HG02943 (cell line): Measurements from ENCODE around the gene VCX2.
"Not testable (repeated sequence)": the region's sequence is repeated elsewhere in the genome, so short reads cannot be mapped to it uniquely, and the experiment has no call there.

Experiments
- ATAC-seq: cut with Tn5 transposase; IDR thresholded peaks from one replicate; pipeline ENCODE4 v1.9.1; 2021; ENCODE audit warnings: mild to moderate bottlenecking, low read depth, moderate library complexity; ENCODE audit not compliant: unreplicated experiment

Gene VCX2

DNA sequence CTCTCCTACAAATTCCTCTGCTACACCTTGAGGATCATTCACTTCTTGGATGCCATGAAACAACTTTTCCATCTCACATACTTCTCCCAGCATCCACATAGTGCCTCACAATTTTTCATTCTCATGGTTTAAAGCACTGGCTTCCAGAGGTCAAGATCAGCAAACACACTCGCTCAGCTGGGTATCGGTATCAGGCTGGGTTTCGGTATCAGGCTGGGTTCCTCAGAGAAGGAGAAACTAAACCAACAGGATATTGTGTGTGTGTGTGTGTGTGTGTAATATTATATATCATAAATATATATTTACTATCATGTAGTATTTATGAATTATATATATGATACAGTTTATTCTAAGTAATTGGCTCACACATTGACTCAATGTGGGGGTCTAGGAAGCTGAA, at the start of gene VCX2:
VCX2 (minus strand) TSS at position 99 of the 400 bp plus-strand sequence. CDS start 624 bp downstream, outside the sequence.
- not testable (repeated sequence) for ATAC-seq

DNA sequence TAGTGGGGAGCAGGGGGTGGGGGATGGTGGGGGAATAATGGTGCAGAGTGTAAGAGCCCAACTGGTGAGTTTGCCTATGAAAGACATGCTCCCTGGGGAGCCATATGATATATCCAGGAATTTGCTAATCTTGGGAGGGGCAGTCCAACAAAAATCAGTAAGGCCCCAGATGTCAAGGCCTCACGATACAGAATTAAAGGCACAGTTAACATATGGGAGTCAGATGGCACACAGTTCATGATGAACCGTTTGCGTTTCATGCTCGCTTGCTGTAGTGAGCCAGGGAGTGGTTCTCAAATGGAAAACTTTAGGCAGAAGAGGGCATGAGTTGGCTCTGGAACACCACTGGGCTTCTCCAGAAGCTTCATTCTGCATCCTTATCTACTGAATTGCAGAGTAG, 33.9 kb upstream of the VCX2 start:
- no peak for ATAC-seq

DNA sequence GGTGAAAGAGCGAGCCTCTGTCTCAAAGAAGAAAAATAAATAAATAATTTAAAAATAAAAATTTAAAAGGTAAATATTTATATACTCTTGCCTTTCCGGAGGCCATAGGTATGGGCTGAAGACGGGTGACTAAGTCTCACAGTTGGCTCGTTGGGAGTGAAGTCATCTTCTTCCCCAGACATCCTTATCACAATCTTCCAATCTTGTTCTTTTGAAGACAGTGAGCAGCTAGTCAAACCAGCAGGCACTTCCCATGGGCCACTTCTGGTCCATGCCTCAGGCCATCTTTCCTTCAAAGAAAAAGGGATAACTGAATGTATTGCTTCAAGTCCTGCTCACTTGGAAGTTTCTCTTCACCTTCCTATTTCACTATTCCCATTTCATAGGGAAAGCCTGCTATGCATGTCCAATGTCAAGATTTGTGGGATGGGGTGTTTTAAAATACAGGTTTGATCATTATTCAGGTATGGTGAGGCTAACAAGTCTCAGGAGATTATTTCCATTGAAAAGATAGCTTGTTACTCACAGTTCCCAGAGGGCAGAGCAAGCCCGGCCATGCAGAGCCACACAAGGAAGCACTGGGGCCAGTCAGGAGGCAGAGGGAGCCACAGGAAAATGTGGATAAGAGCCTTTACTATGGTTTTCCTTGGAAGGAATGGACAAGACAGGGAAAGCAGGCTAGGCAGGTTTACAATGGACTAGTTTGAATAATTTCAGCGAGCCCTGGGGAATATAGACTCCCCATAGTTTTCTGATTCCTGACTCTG, 33.3 kb upstream of the VCX2 start:
- ATAC-seq: no peak

DNA sequence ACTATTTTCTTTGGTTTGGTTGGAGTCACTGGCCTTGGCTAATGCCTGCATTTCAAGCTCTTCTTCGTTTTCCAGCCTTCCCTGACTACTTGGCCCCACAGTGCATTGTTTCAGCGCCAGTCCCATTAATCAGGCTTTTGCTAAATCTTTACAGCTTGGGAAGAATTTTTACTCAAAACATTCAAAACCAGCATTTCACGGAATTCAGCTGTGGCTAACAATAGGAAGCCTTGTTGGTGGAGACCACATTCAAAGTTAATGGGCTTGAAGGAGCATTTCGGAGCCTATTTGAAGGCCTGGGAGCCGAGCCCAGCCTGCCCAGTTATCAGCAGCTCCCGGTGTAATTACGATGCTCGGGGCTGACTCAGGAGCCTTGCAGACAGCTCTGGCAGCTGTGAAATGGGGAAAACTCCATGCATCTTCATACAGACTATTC, 30.8 kb upstream of the VCX2 start:
- no peak for ATAC-seq

DNA sequence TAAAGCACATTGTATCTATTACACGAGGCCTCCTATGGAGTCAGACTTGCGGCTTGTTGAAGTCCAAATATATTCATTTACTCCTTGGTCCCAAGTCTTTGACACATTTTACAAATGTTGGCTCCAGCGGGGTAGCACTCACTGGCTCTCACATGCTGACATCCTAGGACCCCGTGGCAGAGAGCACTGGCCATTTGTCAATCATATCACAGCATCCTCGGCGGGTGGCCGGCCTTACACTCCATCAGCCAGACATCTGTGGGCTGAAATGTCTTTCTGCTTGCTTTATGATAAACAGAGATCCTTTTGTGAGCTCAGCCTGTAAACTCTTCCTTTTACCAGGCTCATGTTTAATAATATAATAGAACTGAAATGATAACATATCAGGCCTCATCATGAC, 25.7 kb upstream of the VCX2 start:
- no peak for ATAC-seq

DNA sequence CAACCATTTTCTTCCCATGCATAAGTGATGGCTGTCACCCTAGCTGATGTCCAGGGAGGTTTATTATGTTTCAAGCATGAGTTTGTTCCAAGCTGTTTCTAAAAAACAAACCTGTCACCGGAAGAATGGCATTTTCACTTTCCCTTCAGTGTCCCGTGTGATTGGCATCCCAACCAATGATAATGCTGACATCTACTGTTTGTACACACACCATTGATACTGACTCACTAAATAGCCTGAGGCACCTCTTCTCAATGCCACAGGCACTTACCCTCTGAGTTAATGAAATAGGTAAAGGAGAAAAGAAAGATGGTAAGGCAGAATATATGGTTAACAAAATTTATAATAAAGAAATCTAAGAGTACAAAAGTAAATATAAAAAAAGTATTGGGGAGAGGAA, 23.1 kb upstream of the VCX2 start:
- ATAC-seq: no peak

DNA sequence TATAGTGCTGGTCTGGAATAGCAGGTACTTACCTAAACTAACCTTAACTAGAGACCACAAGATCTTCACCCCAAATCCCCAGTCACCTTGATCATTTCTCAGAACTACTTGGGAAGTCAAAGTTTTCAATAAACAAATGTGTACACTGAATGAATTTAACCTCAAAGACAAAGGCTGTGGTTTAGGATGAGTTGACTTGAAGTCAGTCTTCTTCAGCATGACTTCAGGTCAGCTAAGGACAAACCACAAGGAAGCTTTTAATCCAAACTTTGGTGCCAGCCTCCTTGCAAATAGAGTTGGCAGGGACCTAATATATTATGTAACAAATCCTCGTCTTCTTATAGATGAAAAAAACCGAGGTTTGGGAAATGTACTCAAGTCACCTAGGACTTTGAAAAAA, 21.2 kb upstream of the VCX2 start:
- ATAC-seq: no peak

DNA sequence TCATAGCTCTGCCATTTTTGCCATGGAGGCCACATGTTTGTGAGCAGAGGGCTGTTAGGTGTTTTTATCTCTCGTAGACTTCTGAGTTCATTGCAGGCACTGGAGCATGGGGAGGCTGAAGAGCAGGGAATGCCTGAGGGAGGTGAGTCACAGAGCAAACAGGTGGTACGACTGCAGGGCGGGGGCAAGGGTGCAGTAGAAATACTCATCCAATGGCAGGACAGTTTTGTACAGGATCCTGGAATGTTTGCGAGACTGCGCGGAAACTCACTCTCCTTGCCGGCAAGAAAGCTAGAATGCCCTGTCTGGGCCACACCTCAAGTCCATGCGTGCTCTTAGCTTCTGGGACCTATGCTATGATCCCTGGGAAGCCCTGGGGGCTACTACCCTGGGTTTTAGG, 20.0 kb upstream of the VCX2 start:
- no peak for ATAC-seq

DNA sequence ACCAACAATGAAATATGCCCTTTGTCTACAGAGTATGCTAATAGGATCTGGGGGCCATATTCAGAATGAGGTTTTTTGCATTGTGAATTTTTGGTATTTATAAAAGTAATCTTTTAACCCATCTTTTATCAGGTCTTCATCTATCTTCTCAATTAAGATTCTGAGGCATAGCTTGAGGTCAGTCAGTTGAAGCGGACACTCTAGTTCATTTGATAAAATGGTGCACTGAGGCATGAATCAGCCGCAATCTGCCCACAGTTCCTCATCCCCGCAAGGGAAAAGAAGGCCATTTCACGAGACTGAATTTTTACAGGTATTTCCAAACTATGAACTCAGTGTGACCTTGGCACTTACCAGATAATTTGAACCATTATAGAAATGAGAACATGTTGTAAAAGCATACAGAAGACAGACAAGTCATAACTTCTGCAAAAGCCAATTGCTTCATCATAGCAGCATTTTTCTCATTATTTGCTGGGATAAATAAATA, 19.3 kb upstream of the VCX2 start:
- ATAC-seq: no peak

DNA sequence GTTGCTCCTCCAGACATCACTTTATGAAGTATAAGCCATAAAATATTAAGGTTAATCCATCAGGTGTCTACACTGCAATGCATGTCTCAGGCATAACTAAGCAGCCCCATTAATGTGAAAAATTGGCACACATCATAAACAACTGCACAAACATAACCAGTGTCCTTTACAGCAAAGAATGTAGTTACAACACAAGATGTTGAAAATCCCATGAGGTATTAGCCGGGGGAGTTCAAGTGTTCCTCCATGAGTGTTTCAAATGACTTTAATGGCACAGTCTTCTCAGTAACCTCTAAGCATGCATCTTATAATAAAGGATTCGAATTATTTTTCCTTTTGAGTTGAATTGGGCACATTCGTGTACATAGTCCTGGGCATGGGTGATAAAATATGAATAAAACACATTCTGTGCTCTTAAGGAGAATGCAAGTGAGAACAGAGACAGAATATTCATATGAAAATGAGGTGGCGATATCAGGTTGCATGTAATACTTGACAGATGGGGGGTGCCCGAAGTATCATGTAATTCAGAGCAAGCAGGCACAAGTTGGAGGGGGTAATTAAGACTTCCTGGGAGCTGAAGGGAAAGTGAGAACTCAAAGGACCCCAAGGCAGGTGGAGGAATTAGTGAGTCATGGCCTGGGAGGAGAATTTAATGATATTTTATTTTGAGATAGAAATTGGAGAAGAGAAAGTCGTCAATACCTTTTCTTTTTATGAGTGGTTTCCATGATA, 18.2 kb upstream of the VCX2 start:
- ATAC-seq: no peak

DNA sequence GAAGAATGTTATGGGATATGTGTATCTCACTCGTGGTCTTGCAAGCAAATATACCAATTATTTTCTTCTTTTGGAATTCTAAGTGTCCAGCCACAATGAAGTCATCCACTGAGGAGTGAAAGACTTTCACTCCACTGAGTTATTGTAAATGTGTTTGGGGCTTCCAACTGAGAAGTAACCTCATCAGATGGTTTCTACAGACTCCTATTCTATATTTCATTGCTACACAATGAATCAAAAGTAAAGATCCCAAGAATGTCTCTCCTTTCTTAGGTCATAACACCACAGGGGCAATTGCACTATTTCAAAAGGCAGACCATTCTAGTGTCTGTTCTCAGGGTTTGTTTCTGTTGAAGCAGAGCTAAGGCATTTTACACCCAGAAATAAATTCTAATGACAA, 12.3 kb upstream of the VCX2 start:
- no peak for ATAC-seq

DNA sequence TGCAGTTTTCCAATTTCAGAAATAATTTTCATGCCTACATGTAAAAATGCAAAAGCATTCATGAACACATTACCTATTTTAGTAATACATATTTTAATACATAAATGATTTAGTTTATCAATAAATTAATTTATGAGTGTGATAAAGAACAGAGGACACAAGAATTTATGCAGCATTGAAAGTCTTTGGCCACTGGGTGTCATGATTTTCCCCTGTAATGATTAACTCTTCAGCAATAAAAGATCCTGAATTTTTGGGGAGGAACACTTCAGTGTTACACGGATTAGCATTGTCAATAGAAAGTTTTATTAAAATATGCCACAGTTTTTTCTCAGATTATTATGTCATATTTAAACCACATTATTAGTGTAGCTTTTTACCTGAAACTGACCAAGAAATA, 8.6 kb upstream of the VCX2 start:
- no peak for ATAC-seq

DNA sequence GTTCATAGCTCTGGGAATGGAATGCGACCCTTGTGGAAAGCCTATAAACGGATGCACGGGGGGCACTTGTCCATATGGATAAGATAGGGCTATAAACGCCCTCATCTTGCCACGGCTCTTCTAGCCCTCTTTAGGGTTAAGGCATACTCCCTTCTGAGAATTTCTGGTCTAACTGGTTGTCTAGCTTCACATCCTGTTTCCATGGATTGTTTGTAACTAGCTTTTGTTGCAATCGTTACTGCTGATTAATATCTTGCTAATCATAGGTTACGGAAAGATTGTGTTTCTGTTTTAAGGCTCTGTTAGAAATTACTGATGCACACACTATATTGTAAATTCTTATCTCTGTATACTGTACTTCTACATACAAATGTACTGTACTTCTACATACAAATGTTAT, 17.1 kb downstream of the VCX2 start:
- not testable (repeated sequence) for ATAC-seq

DNA sequence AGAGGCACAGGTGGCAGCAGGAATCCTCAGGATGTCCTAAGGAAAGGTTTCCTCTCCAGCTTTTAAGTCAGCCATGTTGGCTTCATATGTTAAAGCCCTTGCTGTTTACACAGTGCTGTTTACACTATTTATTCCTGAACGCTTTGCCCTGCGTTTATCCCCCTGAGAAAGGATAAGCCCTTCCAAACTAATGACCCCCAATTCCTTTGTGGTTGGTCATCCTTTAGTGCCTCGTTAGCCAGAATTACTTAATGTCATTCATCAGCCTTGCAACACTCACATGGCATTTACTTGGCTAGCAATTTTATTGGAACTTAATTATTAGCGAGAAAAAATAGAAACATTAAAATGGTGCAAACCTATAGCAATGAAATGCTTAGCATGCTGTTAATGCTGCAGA, 23.8 kb downstream of the VCX2 start:
- ATAC-seq: no peak

DNA sequence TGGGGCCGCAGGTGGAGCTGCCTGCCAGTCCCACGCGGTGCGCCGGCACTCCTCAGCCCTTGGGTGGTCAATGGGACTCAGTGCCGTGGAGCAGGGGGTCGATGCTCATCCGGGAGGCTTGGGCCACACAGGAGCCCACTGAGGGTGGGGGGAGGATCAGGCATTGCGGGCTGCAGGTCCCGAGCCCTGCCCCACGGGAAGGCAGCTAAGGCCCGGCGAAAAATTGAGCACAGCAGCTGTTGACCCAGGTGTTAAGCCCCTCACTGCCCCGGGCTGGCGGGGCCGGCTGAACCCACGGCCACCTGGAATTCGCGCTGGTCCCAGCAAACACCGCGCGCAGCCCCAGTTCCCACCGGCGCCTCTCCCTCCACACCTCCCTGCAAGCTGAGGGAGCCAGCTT, 26.1 kb downstream of the VCX2 start:
- no peak for ATAC-seq

DNA sequence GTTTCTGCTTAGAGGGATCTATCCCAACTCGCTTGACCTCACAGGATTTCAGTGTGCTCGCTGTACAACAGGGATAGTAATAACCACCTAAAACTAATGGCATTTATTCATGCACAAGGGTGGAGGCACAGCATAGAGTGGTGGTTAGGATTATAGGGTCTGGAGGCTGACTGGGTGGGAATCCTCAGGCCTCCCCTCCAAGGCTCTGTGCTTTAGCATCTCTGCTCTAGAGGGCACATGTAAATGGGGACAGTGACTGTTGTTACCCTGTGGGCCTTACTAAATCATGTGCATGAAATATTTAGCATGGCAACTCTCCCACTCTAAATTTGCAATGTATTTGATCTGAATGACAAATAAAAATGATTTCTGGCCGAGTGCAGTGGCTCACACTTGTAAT, 29.2 kb downstream of the VCX2 start:
- ATAC-seq: no peak

DNA sequence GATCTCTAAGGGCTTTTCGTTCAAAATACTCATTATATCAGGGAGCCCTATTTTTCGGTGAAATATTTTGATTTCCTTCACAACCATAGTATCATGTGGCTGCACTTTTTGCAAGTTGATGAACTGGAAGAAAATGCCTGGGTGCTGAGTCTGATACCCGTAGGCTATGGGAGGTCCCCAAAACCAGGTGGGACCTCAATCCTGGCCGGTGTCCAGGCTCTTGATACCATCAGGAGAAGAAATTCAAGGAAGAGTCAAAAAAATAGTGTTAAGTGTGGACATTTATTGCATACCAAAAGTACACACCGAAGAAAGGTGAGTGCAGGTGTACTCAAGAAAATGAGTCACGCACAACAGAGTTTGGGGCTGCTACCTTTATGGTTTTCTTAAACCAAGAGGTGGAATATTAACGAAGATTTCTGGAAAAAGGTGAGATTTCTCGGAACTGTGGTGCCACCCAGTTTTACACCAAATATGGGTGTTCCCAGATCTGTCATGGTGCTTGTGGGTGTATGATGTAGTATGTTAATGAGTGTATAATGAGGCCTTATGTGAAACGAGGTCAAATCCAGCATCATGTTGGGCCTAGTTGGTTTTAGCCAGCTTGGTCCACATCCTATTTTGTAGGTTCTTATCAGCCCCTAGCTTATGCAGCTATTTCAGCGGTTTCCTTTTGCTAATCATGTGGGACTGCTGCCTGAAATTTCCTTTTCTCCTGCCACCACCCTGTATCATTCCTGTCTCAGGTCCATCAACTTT, 29.9 kb downstream of the VCX2 start:
- no peak for ATAC-seq

DNA sequence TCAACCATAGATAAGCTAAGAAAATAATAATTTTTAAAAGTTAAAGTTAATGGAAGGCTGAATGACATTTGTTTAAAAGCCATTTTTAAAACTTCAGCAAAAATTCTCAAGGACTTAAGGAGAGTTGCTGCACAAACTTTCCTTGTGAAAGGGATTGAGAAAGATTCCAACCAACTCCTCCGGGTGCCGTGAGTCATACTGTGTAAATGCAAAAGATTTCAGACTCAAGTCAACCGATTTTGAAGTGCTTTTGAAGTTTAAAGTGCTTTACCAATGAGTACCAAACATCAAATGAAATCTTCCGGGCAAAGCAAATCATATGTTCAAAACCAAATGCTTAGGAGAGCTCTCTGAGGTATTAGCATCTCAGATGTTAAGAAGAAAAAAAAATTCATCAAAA, 31.4 kb downstream of the VCX2 start:
- ATAC-seq: no peak

DNA sequence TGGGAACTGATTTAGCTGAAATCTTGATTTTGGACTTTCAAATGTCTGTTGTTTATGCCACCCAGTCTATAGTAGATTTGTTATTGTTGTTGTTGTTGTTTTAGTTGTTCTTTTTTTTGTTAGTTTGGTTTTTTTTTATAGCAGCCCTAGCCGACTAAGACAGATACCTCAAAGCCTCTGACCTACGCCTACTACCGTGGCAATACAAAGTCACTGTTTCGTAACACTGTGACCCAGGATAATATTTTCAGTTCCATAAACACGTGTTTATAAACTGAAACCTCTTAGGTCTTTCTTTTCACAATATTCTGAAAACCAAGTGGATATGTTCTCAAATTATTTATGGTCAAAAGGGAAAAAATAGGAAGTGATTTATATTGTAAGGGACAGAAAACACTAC, 32.8 kb downstream of the VCX2 start:
- ATAC-seq: no peak

DNA sequence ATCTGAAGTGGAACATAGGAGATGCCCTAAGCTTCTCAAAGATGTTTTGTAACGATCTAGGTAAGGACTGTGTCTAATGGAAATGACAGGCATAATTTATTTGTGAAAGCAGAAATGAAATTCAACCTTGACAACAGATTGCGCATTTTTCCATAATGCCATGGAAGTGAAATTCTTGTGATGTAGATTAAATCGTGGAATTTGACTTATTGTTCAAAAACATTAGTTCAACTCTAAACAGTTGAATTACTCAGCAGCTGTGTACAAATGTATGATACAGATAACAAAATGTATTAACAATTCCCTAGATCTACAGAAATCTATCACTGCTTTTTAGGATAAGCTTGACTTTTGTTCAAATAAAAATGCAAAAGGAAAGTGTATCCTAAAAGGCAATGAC, 44.4 kb downstream of the VCX2 start:
- no peak for ATAC-seq

DNA sequence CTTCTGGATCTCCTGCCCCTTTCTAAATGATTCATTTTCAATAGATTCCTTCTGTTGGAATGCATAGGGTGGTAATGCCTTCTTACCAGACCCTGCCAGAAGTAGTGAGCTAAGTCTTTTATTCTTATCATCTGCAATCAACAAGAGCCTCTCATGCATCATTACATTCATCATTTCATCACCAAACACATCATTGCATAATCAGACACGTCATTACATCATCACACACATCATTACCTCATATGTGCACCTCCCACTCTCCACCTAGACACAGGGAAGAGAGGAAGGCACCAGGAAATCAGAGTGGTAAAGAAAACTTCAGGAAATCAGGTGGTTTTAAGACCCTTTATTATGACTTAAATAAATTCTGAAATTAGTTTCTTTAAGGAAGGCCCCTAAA, 45.0 kb downstream of the VCX2 start:
- no peak for ATAC-seq
